ENCODE data around the gene SPTB.

SPTB gene

GRCh38 chr14:64748995-64749714 is 130.6 kb downstream of the SPTB start:
- no peak for DNase-seq (ENCODE audit: low spot score)

DNA sequence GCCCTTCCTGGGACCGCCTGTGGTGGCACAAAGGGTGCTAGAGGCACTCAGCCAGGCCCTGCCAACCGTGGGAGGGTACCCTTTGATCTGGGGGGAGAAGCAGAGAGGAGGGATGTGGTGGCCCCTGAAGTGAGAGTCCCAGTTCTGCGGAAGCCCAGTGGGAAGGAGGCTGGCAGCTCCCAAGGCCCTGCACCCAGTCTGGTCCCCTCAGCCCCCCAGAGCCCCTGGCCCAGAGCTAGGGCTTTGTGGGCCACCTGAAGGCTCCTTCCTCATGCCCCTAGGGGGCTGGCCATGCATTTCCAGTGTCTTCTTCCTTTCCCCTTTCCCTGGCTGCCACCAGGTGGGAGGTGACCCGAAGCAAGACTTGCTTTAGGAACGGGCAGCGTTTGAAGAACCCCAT is 131.2 kb downstream of the SPTB start:
- DNase-seq (ENCODE audit: low spot score), result no peak

- DNase-seq (ENCODE audit: low spot score), result no peak
Measured at GRCh38 chr14:64747327-64747726, 132.4 kb downstream of the SPTB start.

GRCh38 chr14:64746298-64747250 is 133.1 kb downstream of the SPTB start:
- DNase-seq (ENCODE audit: low spot score), result peak; percentile 40

- peak; percentile 65 for DNase-seq (ENCODE audit: low spot score)
Measured at GRCh38 chr14:64745511-64746091, 134.1 kb downstream of the SPTB start.

DNA sequence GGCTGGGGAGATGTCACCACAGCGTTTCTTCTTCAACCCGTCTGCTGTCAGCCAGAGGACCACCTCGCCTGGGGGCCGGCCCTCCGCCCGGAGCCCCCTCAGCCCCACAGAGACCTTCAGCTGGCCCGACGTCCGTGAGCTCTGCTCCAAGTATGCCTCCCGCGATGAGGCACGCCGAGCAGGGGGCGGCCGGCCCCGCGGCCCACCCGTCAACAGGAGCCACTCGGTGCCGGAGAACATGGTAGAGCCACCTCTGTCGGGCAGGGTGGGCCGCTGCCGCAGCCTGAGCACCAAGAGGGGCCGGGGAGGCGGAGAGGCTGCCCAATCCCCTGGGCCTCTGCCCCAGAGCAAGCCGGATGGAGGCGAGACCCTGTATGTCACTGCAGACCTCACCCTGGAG is 136.6 kb downstream of the SPTB start:
- no peak for DNase-seq (ENCODE audit: low spot score)

- no peak for DNase-seq (ENCODE audit: low spot score)
Measured at GRCh38 chr14:64741961-64742360, 137.7 kb downstream of the SPTB start.

- DNase-seq (ENCODE audit: low spot score), result no peak
Measured at GRCh38 chr14:64741200-64741599, 138.5 kb downstream of the SPTB start.

DNA sequence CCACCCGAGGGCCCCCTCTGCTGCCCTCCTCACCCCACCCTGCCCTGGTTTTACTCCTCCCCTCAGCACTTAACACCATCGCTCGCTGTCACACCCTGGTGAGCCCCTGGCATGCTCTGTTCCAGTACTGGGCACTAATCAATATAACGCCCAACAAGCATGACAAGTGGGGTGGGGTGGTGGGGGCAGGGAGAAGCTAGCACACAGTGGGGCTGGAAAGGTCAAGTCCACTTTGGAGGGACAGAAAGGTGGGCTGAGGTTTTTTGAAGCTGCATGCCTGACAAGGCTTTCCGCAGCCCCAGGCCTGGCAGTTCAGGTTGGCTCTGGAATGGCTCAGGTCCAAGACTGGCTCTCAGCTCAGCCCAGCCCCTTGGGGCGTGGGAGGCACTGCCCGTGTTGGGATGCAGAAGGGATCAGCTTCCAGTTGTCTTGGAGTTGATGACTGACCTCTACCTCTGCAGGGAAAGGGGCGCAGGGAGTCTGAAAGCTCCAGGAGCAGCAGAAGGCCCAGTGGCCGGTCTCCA is 141.4 kb downstream of the SPTB start:
- no peak for DNase-seq (ENCODE audit: low spot score)

DNA sequence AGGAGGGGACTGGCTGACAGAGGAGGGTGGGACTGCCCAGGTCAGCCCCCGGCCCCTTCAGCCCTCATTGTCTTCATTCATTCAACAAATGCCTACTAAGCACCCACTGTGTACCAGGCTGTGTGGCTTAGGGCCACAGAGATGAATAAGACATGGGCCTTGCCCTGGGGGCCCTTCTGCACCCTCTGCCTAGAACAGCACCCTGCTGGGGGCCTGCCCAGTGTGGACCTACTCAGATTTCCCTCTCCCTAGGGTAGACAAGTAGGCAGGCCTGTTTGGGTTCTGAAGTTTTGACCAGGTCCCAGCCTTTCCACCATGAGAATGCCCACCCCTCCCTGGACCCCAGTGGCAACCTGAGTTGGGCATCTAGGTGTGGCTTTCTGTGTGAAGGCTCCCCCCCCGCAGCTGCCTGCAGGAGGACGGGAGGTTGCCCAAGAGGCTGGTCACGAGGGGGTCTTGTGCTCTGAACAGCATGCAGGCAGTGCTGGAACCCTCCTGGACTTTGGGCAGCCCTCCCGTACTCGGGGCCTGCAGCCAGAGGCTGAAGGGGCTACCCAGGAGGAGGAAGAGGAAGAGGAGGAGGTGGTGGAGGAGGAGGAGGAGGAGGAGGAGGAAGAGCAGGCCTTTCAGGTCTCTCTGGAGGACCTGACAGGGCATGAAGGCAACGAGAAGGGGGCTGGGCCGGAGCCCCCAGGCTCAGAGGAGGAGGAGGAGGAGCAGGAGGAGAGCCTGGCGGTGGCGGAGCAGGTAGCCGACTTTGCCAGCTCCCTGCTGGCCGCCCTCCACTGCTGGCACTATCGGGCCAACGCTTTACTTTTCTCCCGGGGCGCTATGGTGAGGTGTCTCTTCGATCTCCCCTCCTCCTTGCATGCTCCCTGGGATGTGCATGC is 142.1 kb downstream of the SPTB start:
- DNase-seq (ENCODE audit: low spot score), result no peak

GRCh38 chr14:64736271-64737169 is 143.2 kb downstream of the SPTB start:
- no peak for DNase-seq (ENCODE audit: low spot score)

DNA sequence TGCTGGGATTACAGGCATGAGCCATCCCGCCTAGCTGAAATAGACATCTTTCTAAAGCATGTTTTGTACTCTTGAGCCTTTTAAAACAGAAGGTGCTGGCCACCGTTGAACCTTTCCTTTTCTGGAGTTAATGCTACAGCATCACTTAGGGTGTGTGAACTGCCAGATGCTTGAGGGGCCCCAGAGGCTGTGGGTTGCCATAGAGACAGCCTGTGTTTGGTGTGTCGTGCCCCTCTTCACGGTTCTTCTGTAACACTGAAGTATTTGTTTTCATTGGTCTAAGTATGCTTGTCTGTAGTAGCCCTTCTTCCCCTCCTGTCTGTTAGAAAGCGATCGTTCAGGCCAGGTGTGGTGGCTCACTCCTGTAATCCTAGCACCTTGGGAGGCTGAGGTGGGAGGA is 144.7 kb downstream of the SPTB start:
- DNase-seq (ENCODE audit: low spot score), result no peak

DNA sequence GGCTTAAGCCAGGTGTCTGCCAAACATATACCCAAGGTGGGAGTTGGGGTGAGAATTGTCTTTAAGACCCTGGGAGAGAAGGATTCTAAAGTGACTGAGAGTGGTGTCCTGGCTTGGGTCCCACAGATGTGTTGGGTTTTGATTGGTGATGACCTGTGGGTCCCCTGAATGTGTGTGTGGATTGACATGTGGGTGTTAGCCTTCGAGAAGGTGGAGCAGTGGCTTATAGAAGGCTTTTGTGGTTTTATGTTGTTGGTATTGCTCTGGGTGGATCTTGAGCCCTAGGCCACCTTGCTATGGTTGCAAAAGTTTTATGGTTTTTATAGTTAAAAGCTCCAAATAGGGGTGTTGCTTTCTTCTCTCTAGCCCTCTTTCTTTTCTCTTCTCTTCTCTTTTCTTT is 145.8 kb downstream of the SPTB start:
- DNase-seq (ENCODE audit: low spot score), result no peak

GRCh38 chr14:64733321-64733720 is 146.4 kb downstream of the SPTB start:
- no peak for DNase-seq (ENCODE audit: low spot score)

- no peak for DNase-seq (ENCODE audit: low spot score)
Measured at GRCh38 chr14:64732536-64733120, 147.1 kb downstream of the SPTB start.

DNA sequence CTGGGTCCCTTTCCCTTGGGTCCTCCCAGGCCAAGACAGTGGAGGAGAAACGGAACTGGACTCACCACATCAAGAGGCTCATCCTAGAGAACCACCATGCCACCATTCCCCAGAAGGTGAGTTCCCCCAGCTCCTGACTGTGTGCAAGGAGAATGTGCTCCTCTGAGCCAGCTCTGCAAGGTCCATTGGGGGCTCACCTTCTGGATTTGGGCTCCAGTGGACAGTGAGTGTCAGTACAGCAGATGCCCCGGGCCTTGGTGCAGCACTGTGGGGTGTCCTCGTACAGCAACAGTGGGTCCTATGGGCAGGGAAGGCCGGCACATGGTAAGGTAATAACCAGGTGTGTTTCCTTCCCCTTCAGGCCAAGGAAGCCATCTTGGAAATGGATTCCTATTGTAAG is 147.6 kb downstream of the SPTB start:
- no peak for DNase-seq (ENCODE audit: low spot score)

DNA sequence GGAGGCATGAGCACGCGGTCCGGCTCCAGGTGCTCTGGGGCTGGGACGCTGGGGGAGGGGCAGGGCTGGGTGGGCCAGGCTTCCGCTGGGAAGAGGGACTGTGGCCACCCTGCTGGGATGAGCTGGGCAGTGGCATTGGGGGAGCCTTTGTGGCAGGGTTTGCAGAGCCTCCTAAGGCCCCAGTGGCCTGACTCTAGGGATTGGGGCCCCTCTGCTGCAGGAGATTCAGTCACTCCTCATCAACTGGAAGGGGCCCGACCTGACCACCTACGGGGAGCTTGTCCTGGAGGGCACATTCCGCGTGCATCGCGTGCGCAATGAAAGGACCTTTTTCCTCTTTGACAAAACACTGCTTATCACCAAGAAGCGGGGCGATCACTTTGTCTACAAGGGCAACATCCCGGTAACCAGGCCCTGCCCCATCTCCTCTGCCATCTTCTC is 148.5 kb downstream of the SPTB start:
- DNase-seq (ENCODE audit: low spot score), result no peak

GRCh38 chr14:64730681-64731080 is 149.0 kb downstream of the SPTB start:
- no peak for DNase-seq (ENCODE audit: low spot score)

- no peak for DNase-seq (ENCODE audit: low spot score)
Measured at GRCh38 chr14:64730061-64730440, 149.7 kb downstream of the SPTB start.
